ENCODE measurements around the gene SHC1. TPM values are rescaled to one million over a fixed set of nuclear protein-coding genes. Genes with fewer than 3 reads are reported as not detected.
A peak's percentile ranks its signal among the peaks of the same experiment; 100 is the strongest.

Gene SHC1
- total and polyA plus RNA-seq, 2 experiments from 2014 or later: 117 to 211 TPM

GRCh38 chr1:154937085-154937987, 33.2 kb downstream of the SHC1 start:
- no peaks in the 10 kb centered on the region; the same call in 1 of the 2 replicates for H3K9me2 ChIP-seq (ENCODE audit: insufficient read depth)
- peak overlapping the region; percentile 53; the same call in 1 of the 2 replicates for H2AFZ ChIP-seq
- H3F3A ChIP-seq (replicated peaks; ENCODE audit: low read depth): peaks cover 10% of the 10 kb centered on the region
- Mint-ChIP-seq H3K4me1 (peaks cover 23% of the 10 kb centered on the region), H3K9me3 (peaks cover 3% of the 10 kb centered on the region; the same call in 1 of the 3 replicates), H3K4me3 (peak overlapping the region; percentile 87), H3K27me3 (ENCODE audit: insufficient read depth, low read depth, poor library complexity) (peaks cover 27% of the 10 kb centered on the region), H3K36me3 (ENCODE audit: low read depth) (peaks cover 4% of the 10 kb centered on the region; the same call in 1 of the 3 replicates), H3K27ac (peak overlapping the region; percentile 100)
- peak overlapping the region; percentile 64 for H3K4me3 ChIP-seq
- H4K20me1 ChIP-seq (replicated peaks; ENCODE audit: insufficient read depth): no peaks in the 10 kb centered on the region
- TF ChIP-seq CREB1 (CRISPR knock-in tag; IDR thresholded peaks at IDR 0.05; ENCODE audit: low read depth) (peak; percentile 95), ZNF331 (CRISPR knock-in tag; IDR thresholded peaks at IDR 0.05; ENCODE audit: low read depth) (no peak), POLR2AphosphoS5 (IDR thresholded peaks at IDR 0.05; ENCODE audit: low read depth) (peak; percentile 63; the same call in 1 of the 2 replicates), EZH2 (IDR thresholded peaks at IDR 0.05; ENCODE audit: low read depth, unreplicated experiment) (no peak)
- TF ChIP-seq, protein P1, sequence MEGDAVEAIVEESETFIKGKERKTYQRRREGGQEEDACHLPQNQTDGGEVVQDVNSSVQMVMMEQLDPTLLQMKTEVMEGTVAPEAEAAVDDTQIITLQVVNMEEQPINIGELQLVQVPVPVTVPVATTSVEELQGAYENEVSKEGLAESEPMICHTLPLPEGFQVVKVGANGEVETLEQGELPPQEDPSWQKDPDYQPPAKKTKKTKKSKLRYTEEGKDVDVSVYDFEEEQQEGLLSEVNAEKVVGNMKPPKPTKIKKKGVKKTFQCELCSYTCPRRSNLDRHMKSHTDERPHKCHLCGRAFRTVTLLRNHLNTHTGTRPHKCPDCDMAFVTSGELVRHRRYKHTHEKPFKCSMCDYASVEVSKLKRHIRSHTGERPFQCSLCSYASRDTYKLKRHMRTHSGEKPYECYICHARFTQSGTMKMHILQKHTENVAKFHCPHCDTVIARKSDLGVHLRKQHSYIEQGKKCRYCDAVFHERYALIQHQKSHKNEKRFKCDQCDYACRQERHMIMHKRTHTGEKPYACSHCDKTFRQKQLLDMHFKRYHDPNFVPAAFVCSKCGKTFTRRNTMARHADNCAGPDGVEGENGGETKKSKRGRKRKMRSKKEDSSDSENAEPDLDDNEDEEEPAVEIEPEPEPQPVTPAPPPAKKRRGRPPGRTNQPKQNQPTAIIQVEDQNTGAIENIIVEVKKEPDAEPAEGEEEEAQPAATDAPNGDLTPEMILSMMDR (conservative IDR thresholded peaks at IDR 0.05; ENCODE audit: low read depth in 2 of 2): no peak
- H3K27me3 ChIP-seq (ENCODE audit: insufficient read depth): no peaks in the 10 kb centered on the region; the same call in 1 of the 2 replicates
- peak overlapping the region; percentile 84 for H3K4me2 ChIP-seq
- H3K36me3 ChIP-seq (ENCODE audit: insufficient read depth): no peaks in the 10 kb centered on the region
- H3K79me2 ChIP-seq (replicated peaks; ENCODE audit: insufficient read depth): no peaks in the 10 kb centered on the region; the same call in 1 of the 2 replicates
- H3K4me1 ChIP-seq (ENCODE audit: insufficient read depth): peaks cover 16% of the 10 kb centered on the region
- H3K27ac ChIP-seq (ENCODE audit: low read depth): peak overlapping the region; percentile 89
- DNase-seq (ENCODE audit: low spot score) (peak; percentile 95), ATAC-seq (peak; percentile 70)

- H3K4me3 Mint-ChIP-seq: peak within 1 kb of the TSS; percentile 87
- ATAC-seq: peak; percentile 85
- peaks cover 4% of the 10 kb centered on the region; the same call in 1 of the 3 replicates for H3K36me3 Mint-ChIP-seq (ENCODE audit: low read depth)
Observed at GRCh38 chr1:154936555-154937084, 33.9 kb downstream of the SHC1 start, which contains the start of gene PMVK. PMVK (minus strand) TSS chr1:154936719; CDS start chr1:154936685, 34 bp downstream.

More at GRCh38 chr1:154936555-154937084, 33.9 kb downstream of the SHC1 start, which contains the start of gene PMVK:
- Mint-ChIP-seq H3K4me1 (peaks cover 23% of the 10 kb centered on the region), H3K9me3 (peaks cover 3% of the 10 kb centered on the region; the same call in 1 of the 3 replicates), H3K27me3 (ENCODE audit: insufficient read depth, low read depth, poor library complexity) (peaks cover 27% of the 10 kb centered on the region), H3K27ac (peak within 1 kb of the TSS; percentile 100)
- H3K36me3 ChIP-seq (ENCODE audit: insufficient read depth): no peaks in the 10 kb centered on the region
- H3K4me1 ChIP-seq (ENCODE audit: insufficient read depth): peaks cover 16% of the 10 kb centered on the region
- no peaks in the 10 kb centered on the region; the same call in 1 of the 2 replicates for H3K79me2 ChIP-seq (replicated peaks; ENCODE audit: insufficient read depth)
- TF ChIP-seq EZH2 (IDR thresholded peaks at IDR 0.05; ENCODE audit: low read depth, unreplicated experiment): no peak
- peak; percentile 38 for TF ChIP-seq JUNB (IDR thresholded peaks at IDR 0.05; ENCODE audit: unreplicated experiment)
- TF ChIP-seq POLR2AphosphoS5 (IDR thresholded peaks at IDR 0.05; ENCODE audit: low read depth): peak; percentile 84
- TF ChIP-seq, protein P1 (conservative IDR thresholded peaks at IDR 0.05; ENCODE audit: low read depth in 2 of 2): peak in 1 of 2 experiments; percentile 45; a peak in 3 of 4 replicates
- TF ChIP-seq, protein P2, sequence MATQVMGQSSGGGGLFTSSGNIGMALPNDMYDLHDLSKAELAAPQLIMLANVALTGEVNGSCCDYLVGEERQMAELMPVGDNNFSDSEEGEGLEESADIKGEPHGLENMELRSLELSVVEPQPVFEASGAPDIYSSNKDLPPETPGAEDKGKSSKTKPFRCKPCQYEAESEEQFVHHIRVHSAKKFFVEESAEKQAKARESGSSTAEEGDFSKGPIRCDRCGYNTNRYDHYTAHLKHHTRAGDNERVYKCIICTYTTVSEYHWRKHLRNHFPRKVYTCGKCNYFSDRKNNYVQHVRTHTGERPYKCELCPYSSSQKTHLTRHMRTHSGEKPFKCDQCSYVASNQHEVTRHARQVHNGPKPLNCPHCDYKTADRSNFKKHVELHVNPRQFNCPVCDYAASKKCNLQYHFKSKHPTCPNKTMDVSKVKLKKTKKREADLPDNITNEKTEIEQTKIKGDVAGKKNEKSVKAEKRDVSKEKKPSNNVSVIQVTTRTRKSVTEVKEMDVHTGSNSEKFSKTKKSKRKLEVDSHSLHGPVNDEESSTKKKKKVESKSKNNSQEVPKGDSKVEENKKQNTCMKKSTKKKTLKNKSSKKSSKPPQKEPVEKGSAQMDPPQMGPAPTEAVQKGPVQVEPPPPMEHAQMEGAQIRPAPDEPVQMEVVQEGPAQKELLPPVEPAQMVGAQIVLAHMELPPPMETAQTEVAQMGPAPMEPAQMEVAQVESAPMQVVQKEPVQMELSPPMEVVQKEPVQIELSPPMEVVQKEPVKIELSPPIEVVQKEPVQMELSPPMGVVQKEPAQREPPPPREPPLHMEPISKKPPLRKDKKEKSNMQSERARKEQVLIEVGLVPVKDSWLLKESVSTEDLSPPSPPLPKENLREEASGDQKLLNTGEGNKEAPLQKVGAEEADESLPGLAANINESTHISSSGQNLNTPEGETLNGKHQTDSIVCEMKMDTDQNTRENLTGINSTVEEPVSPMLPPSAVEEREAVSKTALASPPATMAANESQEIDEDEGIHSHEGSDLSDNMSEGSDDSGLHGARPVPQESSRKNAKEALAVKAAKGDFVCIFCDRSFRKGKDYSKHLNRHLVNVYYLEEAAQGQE (IDR thresholded peaks at IDR 0.05; ENCODE audit: unreplicated experiment): peak; percentile 32
- TF ChIP-seq NANOG (IDR thresholded peaks at IDR 0.05; ENCODE audit: borderline replicate concordance): no peak
- TF ChIP-seq CREB1 (CRISPR knock-in tag; IDR thresholded peaks at IDR 0.05; ENCODE audit: low read depth): peak; percentile 18; the same call in 1 of the 2 replicates
- no peaks in the 10 kb centered on the region; the same call in 1 of the 2 replicates for H3K9me2 ChIP-seq (ENCODE audit: insufficient read depth)
- peak within 1 kb of the TSS; percentile 53 for H2AFZ ChIP-seq
- H3K27ac ChIP-seq (ENCODE audit: low read depth): peak within 1 kb of the TSS; percentile 89
- peak; percentile 98 for DNase-seq (ENCODE audit: low spot score)
- peak within 1 kb of the TSS; percentile 64 for H3K4me3 ChIP-seq
- H3F3A ChIP-seq (replicated peaks; ENCODE audit: low read depth): peaks cover 10% of the 10 kb centered on the region
- H3K4me2 ChIP-seq: peak within 1 kb of the TSS; percentile 84
- no peaks in the 10 kb centered on the region for H4K20me1 ChIP-seq (replicated peaks; ENCODE audit: insufficient read depth)
- H3K27me3 ChIP-seq (ENCODE audit: insufficient read depth): no peaks in the 10 kb centered on the region; the same call in 1 of the 2 replicates
